Activated CD8-positive, alpha-beta memory T cell treated with anti-CD3 and anti-CD28 coated beads for 24 hours (primary cell): ENCODE data around the gene KDM3B.
"Not testable (repeated sequence)": the region's sequence is repeated elsewhere in the genome, so short reads cannot be mapped to it uniquely, and the experiment has no call there.

Experiments
- DNase-seq: peaks from one replicate; pipeline ENCODE4 v3.0.0-alpha.2; 2020

The KDM3B gene

GRCh38 chr5:138351056-138351455 lies 1.4 kb upstream of the KDM3B start:
- no peak for DNase-seq

- DNase-seq: no peak
Measured at GRCh38 chr5:138351517-138351916, 968 bp upstream of the KDM3B start.

GRCh38 chr5:138352722-138353559 lies 456 bp downstream of the KDM3B start:
- DNase-seq: peak; percentile 87

- DNase-seq: no peak
Measured at GRCh38 chr5:138353560-138354080, 1.1 kb downstream of the KDM3B start.

- DNase-seq: peak; percentile 37
Measured at GRCh38 chr5:138354387-138354786, 1.9 kb downstream of the KDM3B start.

GRCh38 chr5:138354926-138355378 lies 2.5 kb downstream of the KDM3B start:
- DNase-seq: peak; percentile 63

GRCh38 chr5:138359621-138360020 lies 7.1 kb downstream of the KDM3B start:
- DNase-seq: no peak

- DNase-seq: no peak
Measured at GRCh38 chr5:138360941-138361452, 8.5 kb downstream of the KDM3B start.

- no peak for DNase-seq
Measured at GRCh38 chr5:138364576-138364975, 12.1 kb downstream of the KDM3B start.

- no peak for DNase-seq
Measured at GRCh38 chr5:138366632-138367382, 14.3 kb downstream of the KDM3B start.

GRCh38 chr5:138369261-138369660 lies 16.8 kb downstream of the KDM3B start:
- DNase-seq: no peak

- DNase-seq: no peak
Measured at GRCh38 chr5:138369706-138370105, 17.2 kb downstream of the KDM3B start.

- DNase-seq: no peak
Measured at GRCh38 chr5:138370537-138370936, 18.1 kb downstream of the KDM3B start.

- no peak for DNase-seq
Measured at GRCh38 chr5:138371454-138371853, 19.0 kb downstream of the KDM3B start.

- no peak for DNase-seq
Measured at GRCh38 chr5:138372225-138372624, 19.7 kb downstream of the KDM3B start.

GRCh38 chr5:138372653-138373052 lies 20.2 kb downstream of the KDM3B start:
- DNase-seq: no peak

GRCh38 chr5:138382347-138382746 lies 29.9 kb downstream of the KDM3B start:
- DNase-seq: no peak

GRCh38 chr5:138385660-138386059 lies 33.2 kb downstream of the KDM3B start:
- no peak for DNase-seq

GRCh38 chr5:138386290-138386689 lies 33.8 kb downstream of the KDM3B start:
- no peak for DNase-seq

- no peak for DNase-seq
Measured at GRCh38 chr5:138389332-138389731, 36.8 kb downstream of the KDM3B start.

GRCh38 chr5:138389911-138390310 lies 37.4 kb downstream of the KDM3B start:
- DNase-seq: not testable (repeated sequence)

- DNase-seq: no peak
Measured at GRCh38 chr5:138391859-138392386, 39.4 kb downstream of the KDM3B start.

- no peak for DNase-seq
Measured at GRCh38 chr5:138402640-138403039, 50.2 kb downstream of the KDM3B start.
